ENCODE results near the gene KLF16. TPM values are rescaled to one million over a fixed set of nuclear protein-coding genes. Genes with fewer than 3 reads are reported as not detected.

The KLF16 gene
- total RNA-seq, 2 experiments from 2014 or later = 83.8 to 89.2 TPM

DNA sequence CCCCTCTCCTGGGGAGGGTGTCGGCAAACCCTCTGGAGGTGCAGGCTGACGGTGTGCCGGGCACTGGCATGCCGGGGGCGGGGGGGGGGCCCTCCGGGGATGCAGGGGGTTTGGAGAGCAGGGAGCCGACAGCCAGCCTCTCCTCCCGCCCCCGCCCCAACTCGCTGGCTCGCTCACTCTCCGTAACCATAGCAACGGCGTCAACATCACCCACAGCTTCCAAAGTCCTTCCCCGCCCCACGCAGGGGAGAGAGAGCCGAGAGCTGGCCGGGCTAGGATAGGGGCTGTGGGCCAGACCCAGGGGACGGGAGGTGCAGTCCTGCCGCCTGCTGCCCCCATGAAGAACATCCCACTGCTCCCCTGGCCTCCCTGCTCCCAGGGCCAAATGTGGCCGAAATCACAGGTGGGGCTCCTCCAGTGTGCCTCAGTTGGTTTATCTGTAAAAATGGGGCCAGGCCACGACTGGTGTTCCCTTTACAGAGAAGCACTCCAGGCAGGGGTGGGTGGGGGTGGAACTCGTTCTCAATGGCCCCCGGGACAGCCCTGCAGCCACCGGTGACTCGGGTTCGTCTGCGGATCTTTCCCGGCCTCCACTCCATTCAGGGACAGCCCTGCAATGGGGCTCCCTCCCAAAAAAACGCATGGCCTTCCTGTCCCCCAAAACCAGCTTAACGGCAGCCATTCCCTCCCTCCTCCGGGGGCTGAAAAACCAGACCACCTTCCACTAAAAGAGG is 3.2 kb downstream of the KLF16 start:
- Histone ChIP-seq H3K27ac (ENCODE audit: low read depth in 1 of 2, low read length in 2 of 2) (peak overlapping the region; percentile 61 to 67), H3K4me1 (ENCODE audit: insufficient read depth, low read length) (peaks cover 80% of the 10 kb centered on the region), H3K9me3 (ENCODE audit: control insufficient read depth in 1 of 2, insufficient read depth in 1 of 2, low read length in 2 of 2) (no peaks in the 10 kb centered on the region), H3K27me3 (ENCODE audit: control insufficient read depth in 1 of 2, insufficient read depth in 2 of 2, low read length in 2 of 2) (no peaks in the 10 kb centered on the region), H3K4me3 (ENCODE audit: low read length) (peak overlapping the region; percentile 19), H3K36me3 (ENCODE audit: insufficient read depth, low read length) (no peaks in the 10 kb centered on the region)
- H3K4me1 Mint-ChIP-seq (ENCODE audit: low read depth) = peaks cover 59% of the 10 kb centered on the region
- ATAC-seq (ENCODE audit: poor library complexity) (no peak), DNase-seq (peak in 11 of 14 experiments; percentile 43 to 92 (median 67))
- peaks cover 8% of the 10 kb centered on the region for H3K36me3 Mint-ChIP-seq (ENCODE audit: low read depth)
- TF ChIP-seq, protein P1, sequence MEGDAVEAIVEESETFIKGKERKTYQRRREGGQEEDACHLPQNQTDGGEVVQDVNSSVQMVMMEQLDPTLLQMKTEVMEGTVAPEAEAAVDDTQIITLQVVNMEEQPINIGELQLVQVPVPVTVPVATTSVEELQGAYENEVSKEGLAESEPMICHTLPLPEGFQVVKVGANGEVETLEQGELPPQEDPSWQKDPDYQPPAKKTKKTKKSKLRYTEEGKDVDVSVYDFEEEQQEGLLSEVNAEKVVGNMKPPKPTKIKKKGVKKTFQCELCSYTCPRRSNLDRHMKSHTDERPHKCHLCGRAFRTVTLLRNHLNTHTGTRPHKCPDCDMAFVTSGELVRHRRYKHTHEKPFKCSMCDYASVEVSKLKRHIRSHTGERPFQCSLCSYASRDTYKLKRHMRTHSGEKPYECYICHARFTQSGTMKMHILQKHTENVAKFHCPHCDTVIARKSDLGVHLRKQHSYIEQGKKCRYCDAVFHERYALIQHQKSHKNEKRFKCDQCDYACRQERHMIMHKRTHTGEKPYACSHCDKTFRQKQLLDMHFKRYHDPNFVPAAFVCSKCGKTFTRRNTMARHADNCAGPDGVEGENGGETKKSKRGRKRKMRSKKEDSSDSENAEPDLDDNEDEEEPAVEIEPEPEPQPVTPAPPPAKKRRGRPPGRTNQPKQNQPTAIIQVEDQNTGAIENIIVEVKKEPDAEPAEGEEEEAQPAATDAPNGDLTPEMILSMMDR (IDR thresholded peaks at IDR 0.05) = no peak
- H3K9me3 Mint-ChIP-seq = no peaks in the 10 kb centered on the region
- intact Hi-C loops (cut with DNase I, micrococcal nuclease) = loop anchor here (5.0 kb wide), 2 partner anchors 47 to 237 kb away; partner anchors contain the start of genes ADAT3 (in 1 of the 2), IZUMO4 (in 1 of the 2), MOB3A (in 1 of the 2) and SCAMP4 (in 1 of the 2)
- peak overlapping the region; percentile 96 for H3K27ac Mint-ChIP-seq
- H3K27me3 Mint-ChIP-seq = no peaks in the 10 kb centered on the region
- H3K4me3 Mint-ChIP-seq = peak overlapping the region; percentile 99
- ChIA-PET CTCF (interaction anchor here (0.6 kb wide), 1 partner anchor 100 kb away, joined by 4 read pairs; no protein-coding TSS in a partner anchor), POLR2A (interaction anchor here (0.6 kb wide), 1 partner anchor 389 kb away, joined by 3 read pairs; the partner anchor contains the start of gene AMH)

- Histone ChIP-seq H3K36me3 (ENCODE audit: insufficient read depth, low read length) (no peaks in the 10 kb centered on the region), H3K4me3 (ENCODE audit: low read length) (no peak overlapping the region), H3K27ac (ENCODE audit: low read depth in 1 of 2, low read length in 2 of 2) (peak overlapping the region; percentile 53 to 67), H3K4me1 (ENCODE audit: insufficient read depth, low read length) (peaks cover 82% of the 10 kb centered on the region), H3K27me3 (ENCODE audit: control insufficient read depth in 1 of 2, insufficient read depth in 2 of 2, low read length in 2 of 2) (no peaks in the 10 kb centered on the region), H3K9me3 (ENCODE audit: control insufficient read depth in 1 of 2, insufficient read depth in 1 of 2, low read length in 2 of 2) (no peaks in the 10 kb centered on the region)
- ChIA-PET POLR2A (no interaction called here), CTCF (no interaction called here)
- Mint-ChIP-seq H3K27me3 (no peaks in the 10 kb centered on the region), H3K4me1 (ENCODE audit: low read depth) (peaks cover 63% of the 10 kb centered on the region), H3K36me3 (ENCODE audit: low read depth) (peaks cover 8% of the 10 kb centered on the region), H3K27ac (peak overlapping the region; percentile 96), H3K9me3 (no peaks in the 10 kb centered on the region), H3K4me3 (peak overlapping the region; percentile 68)
- ATAC-seq (ENCODE audit: poor library complexity) (no peak), DNase-seq (no peak)
- intact Hi-C loops (cut with DNase I, micrococcal nuclease) = no loop called here
- TF ChIP-seq, protein P1 (IDR thresholded peaks at IDR 0.05) = no peak
Observed at GRCh38 chr19:1859331-1859781, 4.0 kb downstream of the KLF16 start.

DNA sequence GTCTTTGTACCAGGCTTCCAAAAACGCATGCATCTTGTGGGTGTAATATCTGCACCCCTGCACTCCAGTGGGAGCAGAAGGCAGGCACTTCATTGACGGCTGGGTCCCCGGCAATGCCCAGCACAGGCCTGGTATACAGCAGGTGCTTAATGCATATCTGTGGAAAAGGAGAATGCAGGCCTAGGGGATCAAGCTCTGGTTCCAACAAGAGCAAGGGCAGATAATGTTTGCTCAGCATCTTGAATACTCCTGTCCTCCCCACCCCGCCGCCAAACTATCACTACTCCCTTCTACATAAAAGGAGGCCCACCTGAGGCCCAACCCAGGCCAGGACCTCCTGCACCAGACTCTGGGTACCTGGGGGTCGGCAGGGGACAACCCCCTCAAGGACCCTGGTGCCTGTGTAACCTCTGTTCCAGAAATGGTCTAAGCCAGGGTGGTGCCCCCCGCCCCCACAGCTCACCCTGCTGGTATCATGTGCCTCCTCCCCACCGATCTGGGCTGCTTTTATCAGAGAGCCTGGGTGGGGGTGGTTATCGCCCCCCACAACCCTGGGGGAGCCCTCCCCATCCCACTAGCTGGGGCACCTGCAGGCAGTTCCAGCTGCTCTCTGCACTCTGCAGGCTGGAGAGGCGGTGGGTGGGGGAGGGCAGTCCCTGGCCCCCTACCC is 4.8 kb downstream of the KLF16 start:
- no peaks in the 10 kb centered on the region for H3K27me3 Mint-ChIP-seq
- peaks cover 8% of the 10 kb centered on the region for H3K36me3 Mint-ChIP-seq (ENCODE audit: low read depth)
- TF ChIP-seq, protein P1 (IDR thresholded peaks at IDR 0.05) = no peak
- intact Hi-C loops (cut with DNase I, micrococcal nuclease) = no loop called here
- ChIA-PET CTCF (interaction anchor here (0.6 to 0.9 kb wide), 2 partner anchors 10 to 228 kb away, joined by 3 to 4 read pairs; no protein-coding TSS in a partner anchor), POLR2A (interaction anchor here (0.9 to 2.0 kb wide), 3 partner anchors 8 to 590 kb away, joined by 3 to 8 read pairs (median 4); partner anchors contain the start of gene CIRBP)
- Histone ChIP-seq H3K4me1 (ENCODE audit: insufficient read depth, low read length) (peaks cover 86% of the 10 kb centered on the region), H3K36me3 (ENCODE audit: insufficient read depth, low read length) (no peaks in the 10 kb centered on the region), H3K9me3 (ENCODE audit: control insufficient read depth in 1 of 2, insufficient read depth in 1 of 2, low read length in 2 of 2) (no peaks in the 10 kb centered on the region), H3K27me3 (ENCODE audit: control insufficient read depth in 1 of 2, insufficient read depth in 2 of 2, low read length in 2 of 2) (no peaks in the 10 kb centered on the region), H3K27ac (ENCODE audit: low read depth in 1 of 2, low read length in 2 of 2) (peak overlapping the region; percentile 67 to 77), H3K4me3 (ENCODE audit: low read length) (no peak overlapping the region)
- peak overlapping the region; percentile 96 for H3K27ac Mint-ChIP-seq
- ATAC-seq (ENCODE audit: poor library complexity) = no peak
- no peaks in the 10 kb centered on the region for H3K9me3 Mint-ChIP-seq
- H3K4me3 Mint-ChIP-seq = peak overlapping the region; percentile 87
- peaks cover 64% of the 10 kb centered on the region for H3K4me1 Mint-ChIP-seq (ENCODE audit: low read depth)
- peak in 2 of 14 experiments; percentile 28 to 48 for DNase-seq
